Measurements from ENCODE around the gene PRSS1.

DNA sequence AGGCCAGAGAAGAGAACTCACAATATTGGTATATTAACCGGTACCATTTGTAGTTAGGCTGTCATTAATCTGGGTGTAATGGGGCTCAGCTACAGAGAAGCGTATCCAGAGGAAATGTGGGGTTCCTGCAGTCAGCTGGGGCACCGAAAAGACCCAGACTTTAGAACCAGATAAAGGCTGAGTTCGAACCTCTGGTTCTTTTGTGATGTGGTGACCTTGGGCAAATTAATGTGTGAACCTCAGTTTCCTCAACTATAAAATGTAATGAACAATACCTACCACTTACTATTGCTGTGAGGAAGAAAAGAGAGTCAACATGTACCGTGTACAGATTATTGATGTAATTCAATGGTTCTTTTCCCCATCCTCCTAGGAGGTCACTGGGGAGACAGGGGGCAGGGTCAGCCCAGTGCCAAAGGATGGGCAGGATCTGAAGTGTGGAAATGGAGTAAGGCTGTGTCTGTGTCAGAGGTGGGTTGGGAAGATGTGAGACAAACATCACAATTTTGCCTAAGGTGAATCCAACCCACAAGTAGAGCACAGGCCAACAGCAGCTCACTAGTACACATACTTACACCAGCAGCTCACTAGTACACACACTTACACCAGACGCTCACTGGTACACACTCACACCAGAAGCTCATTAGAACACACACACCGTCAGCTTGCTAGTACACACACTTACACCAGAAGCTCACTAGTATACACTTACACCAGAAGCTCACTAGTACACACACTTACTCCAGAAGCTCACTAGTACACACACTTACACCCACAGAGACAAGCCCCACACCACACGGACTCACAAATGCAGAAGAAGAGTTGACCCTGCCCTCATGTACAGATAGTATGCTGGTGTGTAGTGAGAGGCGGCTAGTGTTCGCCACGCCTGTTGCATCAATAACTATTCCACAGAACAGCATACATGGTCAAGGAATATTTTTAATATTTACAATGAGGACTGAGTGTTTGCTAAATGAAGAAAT is 49.5 kb downstream of the PRSS1 start:
- TF ChIP-seq, protein P1, sequence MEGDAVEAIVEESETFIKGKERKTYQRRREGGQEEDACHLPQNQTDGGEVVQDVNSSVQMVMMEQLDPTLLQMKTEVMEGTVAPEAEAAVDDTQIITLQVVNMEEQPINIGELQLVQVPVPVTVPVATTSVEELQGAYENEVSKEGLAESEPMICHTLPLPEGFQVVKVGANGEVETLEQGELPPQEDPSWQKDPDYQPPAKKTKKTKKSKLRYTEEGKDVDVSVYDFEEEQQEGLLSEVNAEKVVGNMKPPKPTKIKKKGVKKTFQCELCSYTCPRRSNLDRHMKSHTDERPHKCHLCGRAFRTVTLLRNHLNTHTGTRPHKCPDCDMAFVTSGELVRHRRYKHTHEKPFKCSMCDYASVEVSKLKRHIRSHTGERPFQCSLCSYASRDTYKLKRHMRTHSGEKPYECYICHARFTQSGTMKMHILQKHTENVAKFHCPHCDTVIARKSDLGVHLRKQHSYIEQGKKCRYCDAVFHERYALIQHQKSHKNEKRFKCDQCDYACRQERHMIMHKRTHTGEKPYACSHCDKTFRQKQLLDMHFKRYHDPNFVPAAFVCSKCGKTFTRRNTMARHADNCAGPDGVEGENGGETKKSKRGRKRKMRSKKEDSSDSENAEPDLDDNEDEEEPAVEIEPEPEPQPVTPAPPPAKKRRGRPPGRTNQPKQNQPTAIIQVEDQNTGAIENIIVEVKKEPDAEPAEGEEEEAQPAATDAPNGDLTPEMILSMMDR (IDR thresholded peaks at IDR 0.05; ENCODE audit: borderline replicate concordance, extremely low read depth, low read length, poor library complexity, severe bottlenecking): no peak
- TF ChIP-seq EZH2 (IDR thresholded peaks at IDR 0.05; ENCODE audit: borderline replicate concordance, low read depth, low read length, severe bottlenecking): no peak
